Fibroblast of lung (primary cell): ENCODE measurements around the gene ZNF622. TPM values are rescaled to one million over a fixed set of nuclear protein-coding genes. Genes with fewer than 3 reads are reported as not detected.

ENCODE experiments used
- DNase-seq, 2 donors: peaks; one replicate each; pipeline versions ENCODE4 v3.0.0 to v3.0.0-alpha.2; 2010; ENCODE audit warnings: low read depth in 2 of 2
- H2AFZ ChIP-seq: 2 replicates; pipeline ENCODE4 v1.5.1; 2012; ENCODE audit warnings: low read length, control low read depth, inconsistent platforms
- H3K27ac ChIP-seq: 2 replicates; pipeline ENCODE4 v1.5.1; 2011; ENCODE audit warnings: low read length, control low read depth; ENCODE audit not compliant: insufficient read depth
- H3K27me3 ChIP-seq: 2 replicates; pipeline ENCODE4 v1.5.1; 2011; ENCODE audit warnings: mild to moderate bottlenecking, low read length; ENCODE audit not compliant: control insufficient read depth, insufficient read depth
- H3K36me3 ChIP-seq: 2 replicates; pipeline ENCODE4 v1.5.1; 2011; ENCODE audit warnings: low read length; ENCODE audit not compliant: control insufficient read depth, insufficient read depth
- H3K4me1 ChIP-seq: 2 replicates; pipeline ENCODE4 v1.5.1; 2011; ENCODE audit warnings: low read length; ENCODE audit not compliant: control insufficient read depth, insufficient read depth; ENCODE audit errors: extremely low read depth
- H3K4me2 ChIP-seq: 2 replicates; pipeline ENCODE4 v1.5.1; 2011; ENCODE audit warnings: low read length, control low read depth; ENCODE audit not compliant: insufficient read depth; ENCODE audit errors: extremely low read depth
- H3K4me3 ChIP-seq, 4 experiments: fragments of 200-600 bp in 1 of 4; sonication (generic) in 1 of 4; replicated peaks in 1 of 4; 2 replicates each; pipeline ENCODE4 v1.5.1; 2011 to 2016; ENCODE audit warnings: low read length in 4 of 4, low read depth in 3 of 4, mild to moderate bottlenecking in 3 of 4, control low read depth in 2 of 4, inconsistent platforms in 1 of 4, mixed read lengths in 1 of 4; ENCODE audit not compliant: insufficient read depth in 1 of 4; ENCODE audit errors: control extremely low read depth in 1 of 4
- H3K79me2 ChIP-seq: 2 replicates; pipeline ENCODE4 v1.5.1; 2012; ENCODE audit warnings: mild to moderate bottlenecking, low read length, inconsistent platforms; ENCODE audit not compliant: control insufficient read depth, insufficient read depth
- H3K9ac ChIP-seq: 2 replicates; pipeline ENCODE4 v1.5.1; 2011; ENCODE audit warnings: mild to moderate bottlenecking, low read length, control low read depth; ENCODE audit not compliant: insufficient read depth
- H3K9me3 ChIP-seq: 2 replicates; pipeline ENCODE4 v1.5.1; 2012; ENCODE audit warnings: low read depth, low read length; ENCODE audit not compliant: control insufficient read depth, insufficient read depth
- H4K20me1 ChIP-seq: 2 replicates; pipeline ENCODE4 v1.5.1; 2011; ENCODE audit warnings: low read length; ENCODE audit not compliant: control insufficient read depth, insufficient read depth; ENCODE audit errors: extremely low read depth
- CTCF ChIP-seq, 2 donors: IDR thresholded peaks in 1 of 2; conservative IDR thresholded peaks in 1 of 2; 1 replicate in 1 of 2; 2 replicates in 1 of 2; pipeline ENCODE4 v1.5.1; 2011 to 2012; ENCODE audit warnings: low read length in 2 of 2, control low read depth in 1 of 2, inconsistent platforms in 1 of 2, low read depth in 1 of 2, mild to moderate bottlenecking in 1 of 2
- EZH2 ChIP-seq: IDR thresholded peaks from 2 replicates; pipeline ENCODE4 v1.5.1; 2012; ENCODE audit warnings: low read length, control low read depth, mild to moderate bottlenecking; ENCODE audit errors: missing control alignments
- polyA plus RNA-seq, 2 donors: library from polyadenylated mRNA; depleted of rRNA in 1 of 2; stranded (reverse) in 1 of 2; unstranded in 1 of 2; fragments of >200 nt; gene quantifications; 2 replicates each; pipeline ENCODE4 v1.2.1, GENCODE V29; 2011 to 2012; ENCODE audit warnings: missing spikeins in 1 of 2
- total RNA-seq: library from RNA; depleted of rRNA; stranded (reverse); fragments of >200 nt; gene quantifications from 2 replicates; pipeline ENCODE4 v1.2.1, GENCODE V29; 2014

Gene ZNF622
- total and polyA plus RNA-seq, 2 donors (not counting 1 experiment from before 2014, with no cell fraction given) = 27.5 to 45.4 TPM

- H3K36me3 ChIP-seq = no peaks in the 10 kb centered on the region
- DNase-seq = no peak
- no peaks in the 10 kb centered on the region for H3K9me3 ChIP-seq
- no peaks in the 10 kb centered on the region for H4K20me1 ChIP-seq
- H3K9ac ChIP-seq = no peak overlapping the region
- no peaks in the 10 kb centered on the region for H3K27me3 ChIP-seq
- H2AFZ ChIP-seq = no peak overlapping the region
- no peak overlapping the region for H3K27ac ChIP-seq
- no peak overlapping the region for H3K4me3 ChIP-seq
- H3K4me1 ChIP-seq = no peaks in the 10 kb centered on the region
- no peak overlapping the region for H3K4me2 ChIP-seq
- H3K79me2 ChIP-seq = no peaks in the 10 kb centered on the region
- TF ChIP-seq EZH2 (no peak), CTCF (conservative IDR thresholded peaks at IDR 0.05 in 1 of 2, IDR thresholded peaks at IDR 0.05 in 1 of 2; ENCODE audit: low read depth in 1 of 2, low read length in 2 of 2) (no peak)
These were observed 34.4 kb upstream of the ZNF622 start for GRCh38 chr5:16500024-16500423.

DNA sequence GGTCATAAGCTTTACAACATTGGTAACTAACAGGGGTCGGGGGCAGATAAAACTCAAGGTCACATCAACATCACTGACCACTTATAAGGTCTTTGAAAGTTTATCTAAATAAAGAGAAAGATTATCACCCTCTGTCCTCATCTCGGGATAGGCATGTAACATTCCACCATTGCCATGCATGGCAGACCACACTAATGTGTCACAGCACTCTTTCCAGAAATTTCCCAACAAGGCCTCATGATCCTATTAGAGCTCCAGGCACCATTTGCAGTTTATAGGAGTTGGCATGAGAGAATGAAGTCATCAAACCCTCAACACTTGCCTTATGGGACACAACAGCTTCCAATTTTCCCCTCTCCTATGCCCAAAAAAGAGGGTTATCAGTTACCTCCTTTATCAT lies 31.9 kb upstream of the ZNF622 start:
- no peaks in the 10 kb centered on the region for H3K36me3 ChIP-seq
- DNase-seq = no peak

GRCh38 chr5:16493261-16493660 lies 27.7 kb upstream of the ZNF622 start:
- H3K9ac ChIP-seq = no peak overlapping the region

More for the DNA sequence above, 31.9 kb upstream of the ZNF622 start:
- H3K27ac ChIP-seq = no peak overlapping the region
- no peak for TF ChIP-seq EZH2
- TF ChIP-seq CTCF (conservative IDR thresholded peaks at IDR 0.05 in 1 of 2, IDR thresholded peaks at IDR 0.05 in 1 of 2; ENCODE audit: low read depth in 1 of 2, low read length in 2 of 2) = no peak
- H3K79me2 ChIP-seq = no peaks in the 10 kb centered on the region
- H4K20me1 ChIP-seq = no peaks in the 10 kb centered on the region
- no peak overlapping the region for H3K4me3 ChIP-seq
- peaks cover 3% of the 10 kb centered on the region for H3K4me1 ChIP-seq
- H3K9me3 ChIP-seq = no peaks in the 10 kb centered on the region
- H2AFZ ChIP-seq = no peak overlapping the region
- H3K9ac ChIP-seq = no peak overlapping the region
- H3K27me3 ChIP-seq = no peaks in the 10 kb centered on the region
- H3K4me2 ChIP-seq = no peak overlapping the region

More at GRCh38 chr5:16493261-16493660, 27.7 kb upstream of the ZNF622 start:
- no peak for DNase-seq
- H3K9me3 ChIP-seq = no peaks in the 10 kb centered on the region
- H3K27me3 ChIP-seq = no peaks in the 10 kb centered on the region
- H3K4me3 ChIP-seq = no peak overlapping the region
- peaks cover 3% of the 10 kb centered on the region for H3K4me1 ChIP-seq
- no peak overlapping the region for H3K27ac ChIP-seq
- no peaks in the 10 kb centered on the region for H4K20me1 ChIP-seq
- H3K4me2 ChIP-seq = no peak overlapping the region
- no peak overlapping the region for H2AFZ ChIP-seq
- TF ChIP-seq CTCF (conservative IDR thresholded peaks at IDR 0.05 in 1 of 2, IDR thresholded peaks at IDR 0.05 in 1 of 2; ENCODE audit: low read depth in 1 of 2, low read length in 2 of 2) (no peak), EZH2 (no peak)
- H3K79me2 ChIP-seq = no peaks in the 10 kb centered on the region
- no peaks in the 10 kb centered on the region for H3K36me3 ChIP-seq
